GM19099 (cell line): ENCODE data around the gene ORC5.

Source experiments
- POLR2A ChIP-seq: IDR thresholded peaks from 3 replicates; pipeline ENCODE4 v1.6.1; 2011; ENCODE audit warnings: low read depth; ENCODE audit not compliant: insufficient read length; ENCODE audit errors: extremely low read depth

ORC5 gene

DNA sequence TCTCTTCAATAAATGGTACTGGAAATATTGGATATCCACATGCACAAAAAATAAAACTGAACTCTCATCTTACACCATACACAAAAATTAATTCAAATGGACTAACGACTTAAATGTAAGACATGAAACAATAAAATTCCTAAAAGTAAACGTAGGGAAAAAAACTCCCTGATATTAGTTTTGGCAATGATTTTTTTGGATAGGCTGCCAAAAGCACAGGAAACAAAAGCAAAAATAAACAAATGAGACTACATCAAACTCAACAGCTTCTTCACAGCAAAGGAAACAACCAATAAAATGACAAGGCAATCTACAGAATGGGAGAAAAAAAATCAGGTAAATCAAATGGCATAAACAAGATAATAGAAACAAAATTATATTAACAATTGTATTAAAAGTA lies 65.7 kb downstream of the ORC5 start:
- no peak for TF ChIP-seq POLR2A

DNA sequence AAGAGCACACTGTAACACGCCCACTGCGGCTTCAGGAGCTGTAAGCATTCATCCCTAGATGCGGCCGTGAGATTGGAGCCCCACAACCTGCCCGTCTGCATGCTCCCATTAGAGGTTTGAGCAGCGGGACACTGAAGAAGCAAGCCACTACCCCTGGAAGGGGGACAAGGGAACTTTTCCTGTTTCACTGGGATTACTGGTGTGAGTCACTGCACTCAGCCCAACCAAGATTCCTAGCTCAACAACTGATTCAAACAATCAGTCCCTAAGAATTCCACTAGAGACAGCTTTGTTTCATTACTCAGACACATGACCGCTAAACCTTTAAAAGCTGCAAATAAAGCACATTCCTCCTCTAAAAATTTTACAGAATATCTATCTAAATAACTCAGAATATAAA lies 69.8 kb downstream of the ORC5 start:
- no peak for TF ChIP-seq POLR2A

DNA sequence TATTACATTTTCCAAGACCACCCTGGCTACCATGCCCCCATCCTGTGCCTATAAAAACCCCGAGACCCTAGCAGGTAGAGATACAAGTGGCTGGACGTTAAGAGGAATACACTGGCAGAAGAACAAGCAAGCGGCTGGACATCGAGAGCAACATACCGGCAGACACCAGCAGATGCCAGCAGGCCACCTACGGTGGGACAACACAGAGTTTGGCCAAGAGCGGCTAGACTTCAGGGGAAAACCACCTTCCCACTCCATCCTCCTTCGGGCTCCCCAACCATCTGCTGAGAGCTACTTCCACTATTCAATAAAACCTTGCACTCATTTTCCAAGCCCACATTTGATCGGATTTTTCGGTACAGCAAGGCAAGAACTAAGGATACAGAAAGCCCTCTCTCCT lies 70.3 kb downstream of the ORC5 start:
- no peak for TF ChIP-seq POLR2A

DNA sequence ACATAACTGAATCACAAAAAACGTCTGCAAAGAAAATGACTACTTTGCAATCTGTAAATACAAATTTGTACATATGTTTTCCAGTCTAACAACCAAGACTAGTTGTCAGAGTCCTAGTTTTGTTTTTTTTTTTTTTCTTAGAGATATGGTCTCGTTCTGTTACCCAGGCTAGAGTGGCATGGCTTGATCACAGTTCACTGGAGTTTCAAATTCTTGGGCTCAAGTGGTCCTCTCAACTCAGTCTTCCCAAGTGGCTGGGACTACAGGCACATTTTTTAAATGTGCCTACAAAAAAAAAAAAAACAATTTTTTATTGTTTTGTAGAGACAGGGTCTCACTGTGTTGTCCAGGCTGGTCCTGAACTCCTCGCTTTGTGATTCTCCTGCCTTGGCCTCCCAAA lies 70.8 kb downstream of the ORC5 start:
- TF ChIP-seq POLR2A = no peak

DNA sequence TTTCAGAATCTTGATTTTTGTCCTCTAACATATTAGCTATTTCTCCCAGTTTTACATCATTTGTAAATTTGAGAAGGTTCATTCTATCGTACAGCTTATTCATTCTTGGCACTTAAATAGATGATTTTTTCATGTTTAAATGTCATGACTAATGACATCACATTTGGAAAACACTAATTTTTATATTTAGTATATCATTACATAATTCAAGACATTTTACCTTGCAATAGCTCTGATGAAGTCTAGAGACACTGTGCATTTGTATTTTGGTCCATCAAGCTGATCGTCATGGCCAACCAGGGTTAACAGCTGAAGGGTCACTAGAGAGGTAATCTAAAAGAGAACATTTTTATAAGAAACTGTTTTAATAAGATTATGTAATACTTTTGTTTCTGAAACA lies 71.3 kb downstream of the ORC5 start:
- no peak for TF ChIP-seq POLR2A

DNA sequence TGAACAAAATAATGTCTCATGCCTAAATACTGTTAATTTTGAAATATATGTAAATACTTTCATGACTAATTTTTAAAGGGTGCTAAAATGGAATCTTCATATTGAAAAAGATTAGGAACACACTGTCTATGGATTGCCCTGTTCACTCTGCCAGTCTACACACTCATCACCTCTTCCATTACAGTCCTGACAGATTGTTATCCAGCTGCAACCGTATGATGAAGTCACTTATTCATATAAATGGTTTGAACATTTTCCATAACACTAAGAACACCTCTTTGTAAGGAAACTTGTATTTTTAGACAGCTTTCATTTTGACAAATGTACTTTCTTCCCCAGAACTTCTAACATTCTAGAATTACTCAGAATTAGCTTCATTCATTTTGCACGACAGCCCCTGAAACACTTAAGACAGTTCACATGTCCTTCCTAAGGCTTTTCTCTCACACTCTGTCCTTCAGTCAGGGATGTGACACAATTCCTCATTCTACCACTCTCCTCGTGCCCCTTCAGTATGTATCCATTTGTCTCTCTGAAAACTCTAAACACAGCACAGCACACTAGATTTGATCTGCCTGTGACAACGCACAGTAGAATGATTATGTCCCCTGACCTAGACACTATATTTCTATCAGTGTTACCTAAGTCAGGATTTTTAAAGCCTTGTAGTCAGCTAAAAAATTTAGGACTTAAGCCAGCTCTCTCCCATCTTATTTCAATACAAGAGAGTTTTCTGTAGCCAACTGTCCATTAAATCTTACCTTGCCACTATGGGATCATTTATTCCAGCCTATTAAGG lies 71.9 kb downstream of the ORC5 start:
- TF ChIP-seq POLR2A = no peak

DNA sequence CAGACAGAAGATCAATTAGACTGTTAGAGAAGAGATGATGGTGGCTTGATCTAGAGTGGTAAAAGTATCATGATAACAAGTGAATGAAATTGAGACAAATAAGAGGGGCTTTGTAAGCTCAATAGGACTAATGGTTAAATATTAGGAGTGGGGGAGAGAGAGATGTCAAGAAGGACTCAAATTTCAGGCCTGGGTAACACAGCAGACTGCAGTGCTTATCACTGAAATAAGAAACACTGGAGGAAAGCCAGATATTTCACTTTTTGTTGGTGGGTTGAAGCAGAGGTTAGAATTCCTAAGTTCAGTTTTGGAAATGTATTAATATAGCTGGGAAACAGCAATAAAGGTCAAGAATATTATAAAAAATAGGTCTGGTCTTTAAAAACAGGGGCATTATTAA lies 74.6 kb downstream of the ORC5 start:
- no peak for TF ChIP-seq POLR2A

DNA sequence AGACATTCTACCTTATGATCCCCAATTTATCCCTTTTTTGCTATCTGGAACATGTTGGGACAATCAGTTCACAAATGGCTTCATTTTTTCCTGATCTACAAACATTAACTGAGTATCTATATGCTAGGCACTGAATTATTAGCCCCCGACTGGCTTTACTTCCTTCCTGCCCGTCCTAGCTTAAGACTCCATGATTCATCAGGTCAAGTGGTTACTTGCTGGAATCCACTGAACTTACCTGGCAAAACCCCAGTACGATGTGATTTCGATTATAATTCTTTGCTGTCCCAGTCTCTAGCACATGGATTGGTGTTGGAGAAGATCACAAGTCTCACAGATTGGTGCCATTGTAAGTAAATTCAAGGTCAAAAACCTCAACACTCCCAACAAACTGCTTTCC lies 77.1 kb downstream of the ORC5 start:
- no peak for TF ChIP-seq POLR2A

DNA sequence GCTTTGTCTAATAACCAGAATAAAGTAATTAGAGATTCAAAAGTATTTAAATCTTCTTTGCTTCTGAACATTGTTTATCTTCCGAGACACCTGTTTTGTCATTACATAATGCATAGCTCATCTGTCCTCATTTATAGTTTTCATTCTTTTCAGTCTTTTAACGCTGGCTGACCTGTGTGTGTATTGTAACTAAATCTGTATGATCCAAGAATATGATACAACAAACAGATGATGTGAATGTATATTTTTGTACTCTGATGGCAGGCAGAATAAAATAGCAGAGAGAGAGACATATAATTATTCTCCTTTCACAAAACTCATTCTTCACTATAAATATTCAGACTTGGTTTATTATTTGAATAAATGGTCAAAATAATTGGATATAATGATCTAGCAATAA lies 80.6 kb downstream of the ORC5 start:
- TF ChIP-seq POLR2A = no peak

DNA sequence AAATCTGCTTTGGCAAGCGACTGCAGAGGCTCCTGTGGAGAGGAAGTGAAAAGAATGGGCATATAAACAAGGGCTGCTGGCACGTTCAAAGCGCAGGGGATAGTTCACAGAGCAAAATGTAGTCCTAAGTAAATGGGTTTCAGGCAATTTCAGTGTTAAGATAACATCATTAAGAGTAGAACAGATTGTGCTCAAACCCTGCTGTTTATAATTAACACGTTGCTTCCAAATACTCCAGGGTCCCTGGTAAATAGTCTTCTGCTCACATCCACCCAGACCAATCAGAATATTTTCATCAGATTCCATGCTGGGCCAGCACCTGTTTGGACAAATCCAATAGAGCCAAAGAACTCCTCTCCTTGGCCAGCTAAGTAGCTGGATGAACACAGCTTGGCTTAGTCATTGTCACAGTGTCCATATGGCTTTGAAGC lies 81.4 kb downstream of the ORC5 start:
- no peak for TF ChIP-seq POLR2A

DNA sequence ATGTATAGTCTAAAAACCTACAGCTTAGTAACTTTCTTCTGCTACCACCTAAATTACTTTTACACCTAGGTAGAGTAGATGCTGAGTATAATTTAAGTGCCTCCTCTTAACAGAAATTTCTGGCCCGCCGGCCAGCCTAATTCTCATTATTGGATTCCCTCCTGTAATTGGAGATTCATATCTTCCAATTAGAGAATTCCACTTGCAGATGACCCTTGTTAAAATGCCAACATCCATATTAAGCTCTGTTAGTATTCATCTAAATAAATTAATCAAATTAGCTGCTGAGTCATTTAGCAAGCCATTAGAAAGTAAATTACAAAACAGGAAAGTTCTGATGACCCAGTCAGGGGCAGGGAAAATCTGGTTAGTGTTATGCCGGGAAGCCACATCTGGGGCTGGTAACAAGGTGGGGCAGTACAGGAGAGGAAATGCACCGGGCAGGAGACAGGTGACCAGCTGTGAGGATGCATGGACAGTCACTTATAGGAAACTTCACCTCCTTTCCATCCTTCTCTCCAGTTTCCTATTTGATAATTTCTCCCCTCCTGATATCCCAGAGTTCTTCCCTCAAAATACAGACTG lies 82.8 kb downstream of the ORC5 start:
- TF ChIP-seq POLR2A = no peak

DNA sequence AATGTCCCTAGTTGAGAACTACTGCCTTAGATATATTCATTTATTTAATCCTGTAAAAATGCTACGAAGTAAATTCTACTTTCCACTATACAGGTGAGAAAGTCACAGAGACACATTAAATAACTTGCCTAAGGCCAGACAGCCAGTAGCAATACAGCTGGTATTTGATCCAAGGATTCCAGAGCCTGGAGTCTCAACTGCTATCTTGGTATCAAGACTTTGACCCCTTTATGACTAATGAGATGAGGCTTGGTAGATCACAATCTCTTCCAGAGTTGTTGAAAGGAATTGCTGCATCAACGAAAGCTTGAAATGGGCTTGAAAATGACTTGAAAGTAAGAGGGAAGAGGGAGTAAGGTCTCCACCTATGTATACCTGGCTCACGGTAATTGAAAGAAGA lies 83.3 kb downstream of the ORC5 start:
- TF ChIP-seq POLR2A = no peak

DNA sequence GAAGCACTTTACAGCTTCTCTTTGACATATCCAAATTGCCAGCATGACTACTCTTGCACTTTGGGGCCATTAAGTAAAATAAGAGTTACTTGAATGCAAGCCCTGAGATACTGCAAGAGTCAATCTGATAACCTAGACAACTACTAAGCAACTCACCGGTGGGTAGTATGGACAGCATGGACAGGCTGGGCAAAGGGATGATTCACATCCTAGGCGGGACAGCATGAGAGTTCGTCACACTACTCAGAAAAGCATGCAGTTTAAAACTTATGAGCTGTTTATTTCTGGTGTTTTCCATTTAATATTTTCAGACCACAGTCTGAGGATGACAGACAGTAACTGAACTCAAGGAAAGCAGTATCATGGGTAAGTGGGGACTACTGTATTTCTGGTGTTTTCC lies 84.0 kb downstream of the ORC5 start:
- TF ChIP-seq POLR2A = no peak

DNA sequence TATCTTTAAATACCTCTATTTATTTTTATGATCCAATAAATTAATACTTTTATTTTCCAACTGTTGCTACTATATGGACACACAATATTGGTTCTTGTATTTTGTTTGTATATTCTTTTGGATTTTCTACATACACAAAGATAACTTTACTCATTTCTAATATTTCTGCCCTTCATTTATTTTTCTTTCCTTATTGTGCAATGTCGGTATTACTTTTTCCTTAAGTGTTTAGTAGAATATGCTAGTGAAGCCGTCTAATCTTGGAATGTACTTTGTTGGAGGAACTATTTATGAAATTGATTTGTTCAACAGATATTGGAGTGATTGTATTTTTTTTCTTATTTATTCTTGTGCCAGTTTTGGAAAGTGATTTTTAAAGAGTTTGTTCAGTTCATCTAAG lies 94.0 kb downstream of the ORC5 start:
- no peak for TF ChIP-seq POLR2A

DNA sequence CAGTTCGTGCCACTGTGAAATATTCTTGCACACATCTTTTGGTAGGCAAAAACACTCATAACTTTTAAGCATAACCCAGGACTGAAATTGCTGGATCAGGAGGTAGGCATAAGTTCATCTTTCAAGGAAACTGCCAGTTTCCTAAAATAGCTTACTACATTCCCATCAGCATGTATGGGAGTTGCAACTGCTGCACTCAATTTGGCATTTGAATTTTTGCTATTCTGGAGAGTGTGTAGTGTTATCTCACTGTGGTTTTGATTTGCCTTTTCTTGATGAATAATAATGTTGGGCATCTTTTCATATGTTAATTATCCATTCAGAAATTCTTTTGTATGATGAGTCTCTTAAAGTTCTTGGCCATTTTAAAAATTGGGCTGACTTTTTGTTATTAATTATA lies 95.2 kb downstream of the ORC5 start:
- no peak for TF ChIP-seq POLR2A

DNA sequence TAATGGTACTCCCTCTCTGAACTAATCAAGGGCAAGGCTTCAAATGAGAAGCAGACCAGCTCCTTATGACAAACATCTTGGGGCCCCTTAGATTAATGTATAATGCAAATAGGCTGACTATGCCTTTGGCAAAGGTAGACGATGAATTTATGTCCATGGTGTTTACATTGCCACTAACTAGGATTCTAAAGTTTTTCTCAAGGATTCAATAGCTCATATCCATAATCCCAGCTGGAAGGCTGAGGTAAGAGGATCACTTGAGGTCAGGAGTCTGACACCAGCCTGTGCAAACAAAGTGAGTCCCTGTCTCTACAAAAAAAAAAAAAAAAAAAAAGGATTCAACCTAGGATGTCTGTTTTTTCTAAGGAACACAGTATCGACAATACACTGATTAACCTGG lies 96.5 kb downstream of the ORC5 start:
- TF ChIP-seq POLR2A = no peak
